ENCODE measurements around the gene SERP2. TPM values are rescaled to one million over a fixed set of nuclear protein-coding genes. Genes with fewer than 3 reads are reported as not detected.

The SERP2 gene
- total and polyA plus RNA-seq, 10 of the 15 experiments (the other 5 are each of a cell fraction or from before 2014, with no cell fraction given): not detected

- Histone ChIP-seq H3K36me3 (ENCODE audit: control insufficient read depth in 2 of 2, insufficient read depth in 2 of 2, low read length in 1 of 2) (no peaks in the 10 kb centered on the region), H3K9ac (ENCODE audit: control insufficient read depth, insufficient read depth, low read length) (no peak overlapping the region), H3K4me2 (ENCODE audit: control insufficient read depth, insufficient read depth) (no peak overlapping the region), H3K4me1 (ENCODE audit: control insufficient read depth, insufficient read depth, low read length) (no peaks in the 10 kb centered on the region), H3K4me3 (no peak overlapping the region), H3K9me3 (replicated peaks; ENCODE audit: control insufficient read depth, insufficient read depth, low read length) (no peaks in the 10 kb centered on the region), H3K79me2 (ENCODE audit: control insufficient read depth, insufficient read depth, low read length) (no peaks in the 10 kb centered on the region), H2AFZ (ENCODE audit: control insufficient read depth, low read depth, low read length) (no peak overlapping the region), H3K27ac (ENCODE audit: control insufficient read depth, insufficient read depth) (no peak overlapping the region), H4K20me1 (ENCODE audit: control insufficient read depth, insufficient read depth) (no peaks in the 10 kb centered on the region), H3K27me3 (replicated peaks in 1 of 2; ENCODE audit: control insufficient read depth in 2 of 2, insufficient read depth in 2 of 2, low read length in 1 of 2) (no peaks in the 10 kb centered on the region)
- ChIA-PET POLR2A (no interaction called here), RAD21 (ENCODE audit: unreplicated experiment) (no interaction called here), SMC1A (ENCODE audit: uncharacterized antibody, unreplicated experiment) (no interaction called here), CTCF (interaction anchor here (0.7 to 1.2 kb wide), 2 partner anchors 9 to 314 kb away, joined by 3 read pairs; no protein-coding TSS in a partner anchor)
- TF ChIP-seq ATF2 (IDR thresholded peaks at IDR 0.05; ENCODE audit: low read length) (no peak), NBN (IDR thresholded peaks at IDR 0.05) (no peak), RCOR1 (conservative IDR thresholded peaks at IDR 0.05; ENCODE audit: low read depth, low read length) (no peak)
- no TSS peak for BruUV-seq (replicated peaks)
- no peak for FAIRE-seq
- no peak for DNase-seq (ENCODE audit: low read depth, low spot score)
- in situ Hi-C loops (cut with MboI): no loop called here
- ATAC-seq: no peak
- 51% methylated on average over 11 of the region's 11 CpGs for WGBS (ENCODE audit: insufficient coverage, insufficient replicate concordance, low lambda C conversion rate, missing lambda C conversion rate)
- intact Hi-C loops (cut with micrococcal nuclease; ENCODE audit: unreplicated experiment): no loop called here
Measured at GRCh38 chr13:44363631-44364344, 9.8 kb upstream of the SERP2 start.

GRCh38 chr13:44364345-44365000 is 9.2 kb upstream of the SERP2 start:
- Histone ChIP-seq H4K20me1 (ENCODE audit: control insufficient read depth, insufficient read depth) (no peaks in the 10 kb centered on the region), H3K9me3 (replicated peaks; ENCODE audit: control insufficient read depth, insufficient read depth, low read length) (no peaks in the 10 kb centered on the region), H3K27me3 (replicated peaks in 1 of 2; ENCODE audit: control insufficient read depth in 2 of 2, insufficient read depth in 2 of 2, low read length in 1 of 2) (no peaks in the 10 kb centered on the region), H3K79me2 (ENCODE audit: control insufficient read depth, insufficient read depth, low read length) (no peaks in the 10 kb centered on the region), H2AFZ (ENCODE audit: control insufficient read depth, low read depth, low read length) (no peak overlapping the region), H3K9ac (ENCODE audit: control insufficient read depth, insufficient read depth, low read length) (no peak overlapping the region), H3K27ac (ENCODE audit: control insufficient read depth, insufficient read depth) (no peak overlapping the region), H3K4me1 (ENCODE audit: control insufficient read depth, insufficient read depth, low read length) (no peaks in the 10 kb centered on the region), H3K4me2 (ENCODE audit: control insufficient read depth, insufficient read depth) (no peak overlapping the region), H3K36me3 (ENCODE audit: control insufficient read depth in 2 of 2, insufficient read depth in 2 of 2, low read length in 1 of 2) (no peaks in the 10 kb centered on the region), H3K4me3 (no peak overlapping the region)
- WGBS (ENCODE audit: insufficient coverage, insufficient replicate concordance, low lambda C conversion rate, missing lambda C conversion rate): 44% methylated on average over 6 of the region's 6 CpGs
- no TSS peak for BruUV-seq (replicated peaks)
- CTCF ChIA-PET: interaction anchor here (1.2 kb wide), 1 partner anchor 9 kb away, joined by 3 read pairs; no protein-coding TSS in a partner anchor
- in situ Hi-C loops (cut with MboI) (no loop called here), intact Hi-C loops (cut with micrococcal nuclease; ENCODE audit: unreplicated experiment) (no loop called here)
- SMC1A ChIA-PET (ENCODE audit: uncharacterized antibody, unreplicated experiment): no interaction called here
- no peak for DNase-seq (ENCODE audit: low read depth, low spot score)
- no peak for FAIRE-seq
- no peak for ATAC-seq
- POLR2A ChIA-PET: no interaction called here
- RAD21 ChIA-PET (ENCODE audit: unreplicated experiment): no interaction called here
- TF ChIP-seq ZNF592 (IDR thresholded peaks at IDR 0.05): no peak
- no peak for TF ChIP-seq CEBPZ (IDR thresholded peaks at IDR 0.05; ENCODE audit: low read depth, low read length)

All from GM12878 (cell line).